Measurements from ENCODE around the gene KCNQ1.

Gene KCNQ1

DNA sequence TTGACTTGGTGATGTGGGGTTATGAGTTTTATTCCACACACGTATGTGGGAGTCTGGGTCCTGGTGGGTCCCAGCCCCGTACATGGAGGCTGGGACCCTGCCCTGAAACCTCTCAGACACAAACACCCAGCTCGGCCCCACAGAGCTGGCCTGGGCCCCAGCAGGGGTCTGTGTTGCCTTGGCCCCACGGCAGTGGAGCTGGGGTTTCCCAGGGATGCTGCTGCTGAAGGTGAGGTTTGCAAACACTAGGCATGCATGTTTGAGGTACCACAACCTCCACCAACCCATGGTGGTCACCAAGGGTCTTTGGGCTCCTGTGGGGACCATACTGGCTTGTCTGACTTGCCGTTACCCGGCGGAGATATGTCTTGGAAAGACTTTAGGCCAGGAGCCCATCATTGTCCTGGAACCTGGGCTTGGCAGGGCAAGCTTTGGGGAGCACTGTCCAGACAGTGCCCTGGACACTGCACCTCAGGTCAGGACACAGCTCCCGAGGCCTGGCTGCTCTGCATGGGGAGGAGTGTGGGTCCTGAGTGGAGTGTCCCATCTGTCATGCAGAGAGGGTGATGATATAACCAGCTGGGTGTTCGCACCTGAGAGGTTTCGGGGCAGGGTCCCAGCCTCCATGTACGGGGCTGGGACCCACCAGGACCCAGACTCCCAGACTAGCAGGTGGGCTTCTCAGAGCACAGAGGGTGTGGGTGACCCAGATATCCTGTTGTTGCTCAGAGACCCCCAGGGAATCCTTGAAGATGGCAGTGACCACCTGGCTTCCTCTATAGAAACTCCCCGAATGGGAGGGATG lies 63.3 kb downstream of the KCNQ1 start:
- DNase-seq (ENCODE audit: low read depth in 2 of 2, low spot score in 1 of 2): no peak

DNA sequence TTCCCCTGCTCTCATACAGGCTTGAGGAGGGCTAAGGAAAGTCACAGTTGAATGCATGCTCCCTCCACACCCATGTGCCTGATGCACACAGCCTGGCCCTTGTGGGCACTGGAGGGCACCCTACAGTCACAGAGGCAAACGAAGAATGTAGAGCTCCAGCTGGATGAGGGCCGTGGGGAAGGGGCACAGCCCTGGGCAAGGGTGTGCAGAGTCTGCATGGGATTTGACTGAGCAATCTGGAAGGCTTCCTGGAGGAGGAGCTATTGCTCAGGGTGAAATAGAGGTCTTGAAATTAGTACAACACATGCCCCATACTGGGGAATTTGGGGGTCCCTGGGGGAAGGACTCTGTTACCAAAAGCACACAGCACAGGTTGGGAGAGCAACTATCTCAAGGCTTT lies 64.0 kb downstream of the KCNQ1 start:
- DNase-seq (ENCODE audit: low read depth in 2 of 2, low spot score in 1 of 2): no peak

DNA sequence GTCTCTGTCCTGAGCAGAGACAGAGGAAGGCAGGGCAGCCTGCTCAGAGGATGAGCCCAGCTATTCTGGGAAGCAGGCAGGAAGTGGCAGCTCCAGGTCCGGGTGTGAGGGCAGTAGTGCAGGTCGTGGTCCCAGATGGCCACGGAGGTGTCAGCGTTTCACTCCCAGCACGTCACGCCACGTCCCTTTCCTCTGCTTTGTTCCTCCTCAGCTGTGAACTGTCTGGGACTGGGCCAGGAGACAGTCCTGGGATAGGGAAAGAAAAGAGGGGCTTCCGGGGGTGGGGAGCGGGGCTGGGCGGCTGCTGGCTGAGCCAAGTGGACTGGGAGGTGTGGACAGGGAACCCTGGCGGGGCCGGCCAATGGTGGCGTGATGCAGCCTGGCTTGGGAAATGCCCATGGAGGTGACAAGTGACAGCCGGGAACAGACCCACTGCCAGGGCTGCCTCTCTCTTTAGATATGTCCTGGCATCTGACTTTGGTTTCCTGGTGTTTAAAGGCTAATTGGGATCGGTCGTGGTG lies 64.7 kb downstream of the KCNQ1 start:
- no peak for DNase-seq (ENCODE audit: low read depth in 2 of 2, low spot score in 1 of 2)

DNA sequence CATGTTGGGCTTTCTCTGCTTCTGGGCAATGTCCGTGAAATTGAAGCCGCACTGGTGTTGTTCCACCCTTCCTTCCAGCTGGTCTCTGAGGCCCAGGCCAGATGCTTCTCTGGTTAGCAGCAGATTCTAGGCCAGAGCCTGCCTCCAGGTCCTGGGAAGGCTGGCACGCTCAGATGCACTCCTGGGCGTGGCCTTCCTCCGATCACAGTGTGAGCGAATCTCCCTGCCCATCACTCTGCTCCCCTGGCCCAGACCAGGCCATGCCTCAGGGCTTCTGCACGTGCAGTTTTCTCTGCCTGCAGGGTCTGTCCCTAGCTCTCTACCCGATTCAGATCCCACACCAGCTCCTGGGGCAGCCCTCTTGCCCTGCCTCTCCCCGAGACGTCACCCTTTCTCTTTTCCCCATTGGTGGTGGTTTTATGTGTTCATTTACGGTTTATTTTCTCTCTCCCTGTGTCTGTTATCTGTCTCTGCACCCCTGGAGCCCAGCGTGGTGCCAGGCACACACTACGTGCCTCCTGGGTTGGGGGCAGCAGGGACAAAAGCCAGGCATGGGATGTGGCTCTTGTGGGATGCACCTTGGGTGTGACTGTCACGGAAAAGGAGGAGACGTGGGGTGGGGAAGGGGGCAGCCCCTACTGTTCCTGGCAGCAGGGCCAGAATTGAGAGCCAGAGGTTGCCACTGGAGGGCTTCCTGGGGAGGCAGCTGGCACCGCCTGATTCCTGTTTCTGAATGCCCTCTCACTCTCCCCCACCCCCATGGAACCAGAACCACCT lies 66.0 kb downstream of the KCNQ1 start:
- no peak for DNase-seq (ENCODE audit: low read depth in 2 of 2, low spot score in 1 of 2)

DNA sequence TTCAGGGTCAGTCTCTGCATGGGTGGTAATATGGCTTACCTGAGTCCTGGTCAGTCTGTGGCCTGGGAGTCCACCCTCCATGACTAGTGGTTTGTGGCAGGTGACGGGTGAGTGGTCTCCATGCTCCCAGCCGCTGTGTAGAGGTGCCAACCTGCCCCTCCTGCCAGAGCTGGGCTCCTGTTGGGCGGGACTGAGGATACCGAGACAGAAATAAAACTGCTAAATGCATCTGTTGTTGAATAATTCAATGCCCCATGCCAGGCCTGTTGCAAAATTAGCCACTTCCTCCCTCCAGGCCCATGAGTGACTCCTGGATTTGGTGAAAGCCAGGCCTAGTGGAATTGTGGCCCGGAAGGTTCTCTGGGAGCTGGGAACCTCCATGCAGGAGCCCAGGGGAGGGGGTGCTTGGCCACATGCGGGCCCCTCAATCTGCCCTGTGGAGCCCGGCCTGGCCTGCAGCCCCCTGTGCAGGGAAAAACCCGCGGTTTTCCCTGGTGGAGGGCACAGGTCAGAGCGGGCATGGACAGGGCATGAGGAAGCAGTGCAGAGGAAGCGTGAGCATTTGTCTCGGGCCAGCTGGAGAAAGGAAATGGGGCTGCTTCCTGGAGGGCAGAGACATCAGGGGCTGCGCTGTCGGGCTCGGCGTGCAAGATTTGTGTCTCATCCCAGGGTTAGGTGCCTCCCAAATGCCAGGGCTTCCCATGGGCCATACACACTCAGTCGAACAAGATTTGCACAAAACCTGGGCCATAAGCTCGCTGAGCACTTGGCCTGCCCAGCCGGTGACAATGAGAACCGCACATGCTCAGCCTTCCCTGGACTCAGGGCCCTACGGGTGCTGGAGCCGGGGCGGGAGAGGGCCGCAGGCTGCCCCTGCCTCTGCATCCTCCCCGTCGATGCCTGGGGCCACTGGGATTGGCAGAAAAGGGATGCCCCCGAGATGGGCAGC lies 66.9 kb downstream of the KCNQ1 start:
- no peak for DNase-seq (ENCODE audit: low read depth in 2 of 2, low spot score in 1 of 2)

DNA sequence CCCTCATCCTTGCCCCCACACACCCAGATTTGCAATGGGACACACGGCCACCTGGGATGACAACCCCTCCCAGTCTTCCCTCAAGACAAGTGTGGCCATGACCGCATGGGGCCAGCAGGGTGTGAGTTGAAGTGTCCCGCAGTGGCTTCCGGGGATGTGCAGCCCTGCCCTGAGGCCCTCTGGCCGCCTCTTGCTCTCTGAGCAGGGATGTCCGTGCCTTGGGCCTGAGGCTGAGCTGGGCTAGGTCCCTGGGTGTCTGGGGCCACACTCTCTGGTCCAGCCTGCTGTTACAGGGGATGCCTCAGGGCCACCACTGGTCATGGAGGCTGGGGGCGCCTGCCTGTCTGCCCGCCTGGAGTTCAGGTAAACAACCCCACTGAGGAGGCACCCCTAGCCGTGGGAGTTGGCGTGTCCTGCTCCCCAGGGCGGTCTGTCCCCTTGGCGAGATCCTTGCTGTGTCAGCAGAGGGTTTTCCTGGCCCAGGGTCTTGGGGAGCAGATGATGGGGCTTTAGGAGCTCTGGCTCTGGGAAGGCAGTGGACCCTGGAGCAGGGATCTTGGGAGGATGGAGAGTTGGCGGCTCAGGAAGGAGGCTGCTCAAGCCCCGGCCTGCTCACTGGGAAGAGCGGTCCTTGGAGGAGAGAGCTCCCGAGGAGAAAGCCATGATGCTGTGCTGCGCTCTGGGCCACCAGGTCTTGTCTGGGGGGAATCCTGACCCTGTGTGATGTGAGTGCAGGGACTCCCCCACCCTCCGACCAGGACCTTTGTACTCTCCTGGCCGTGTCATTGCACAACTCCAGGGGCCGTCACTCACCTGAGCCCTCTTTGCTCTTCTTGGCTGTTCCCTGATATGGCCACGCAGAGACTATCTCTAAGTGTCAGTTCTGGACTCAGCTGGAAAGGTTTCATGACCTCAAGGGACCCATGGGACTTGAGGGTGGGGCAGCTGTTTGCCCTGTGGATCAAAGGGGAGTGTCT lies 67.9 kb downstream of the KCNQ1 start:
- no peak for DNase-seq (ENCODE audit: low read depth in 2 of 2, low spot score in 1 of 2)

DNA sequence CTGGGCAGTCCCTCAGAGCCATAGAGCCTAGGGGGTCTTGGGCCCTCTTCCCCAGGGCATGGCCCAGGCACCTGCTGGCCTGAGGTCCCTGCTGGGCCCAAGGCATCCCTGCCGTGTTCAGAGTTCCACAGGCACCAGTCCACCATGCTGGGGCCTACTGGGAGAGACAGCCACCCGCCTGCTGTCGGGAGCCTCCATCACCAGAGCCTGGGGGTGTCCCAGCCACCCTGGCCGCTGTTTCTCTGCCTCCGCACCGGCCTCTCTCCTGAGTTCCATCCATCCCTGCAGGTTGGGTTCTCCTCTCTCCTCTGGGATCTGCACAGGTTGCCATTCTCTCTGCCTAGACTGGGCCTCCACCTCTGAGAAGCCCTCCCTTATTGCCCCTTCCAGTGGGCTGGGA lies 68.6 kb downstream of the KCNQ1 start:
- no peak for DNase-seq (ENCODE audit: low read depth in 2 of 2, low spot score in 1 of 2)

DNA sequence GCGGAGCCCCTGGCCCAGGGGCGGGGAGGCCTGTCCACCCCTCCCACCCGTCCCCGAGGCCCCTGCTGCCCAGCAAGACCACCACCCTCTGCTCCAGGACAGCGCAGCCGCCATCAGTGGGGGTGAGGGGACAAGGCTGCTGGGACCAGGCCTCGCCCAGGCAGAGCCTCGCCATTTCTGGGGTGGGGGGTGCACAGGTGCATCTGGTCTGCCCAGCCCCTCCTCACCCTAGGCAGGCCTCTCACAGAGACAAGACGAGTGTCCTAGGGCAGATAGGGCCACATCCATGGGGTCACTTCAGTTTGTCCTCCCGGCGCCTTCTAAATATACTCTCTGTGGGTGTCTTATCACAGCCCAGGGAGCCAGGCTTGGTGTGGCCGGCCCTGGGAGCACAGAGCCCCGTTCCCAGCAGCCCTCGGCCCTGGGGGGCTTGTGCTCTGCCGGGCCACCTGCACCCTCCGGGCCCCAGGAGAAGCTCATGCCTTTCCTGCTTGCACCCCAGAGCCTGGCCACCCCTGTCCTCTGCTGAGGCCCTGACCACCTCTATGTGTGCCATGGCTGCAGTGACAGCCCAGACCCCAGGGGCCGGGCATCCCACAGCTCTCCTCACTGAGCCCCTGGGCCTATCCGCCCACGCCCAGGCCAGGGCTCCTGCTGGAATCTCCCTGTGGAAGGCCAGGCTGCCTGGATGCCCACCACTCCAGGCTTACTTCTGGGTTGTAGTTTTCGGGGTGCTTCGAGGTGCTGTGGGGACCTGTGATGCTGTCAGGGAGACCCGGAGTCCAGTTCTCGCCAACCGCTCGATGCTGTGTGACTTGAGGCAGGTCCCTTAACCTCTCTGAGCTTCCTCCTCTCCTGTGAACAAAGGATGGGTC lies 70.8 kb downstream of the KCNQ1 start:
- DNase-seq (ENCODE audit: low read depth in 2 of 2, low spot score in 1 of 2): no peak

DNA sequence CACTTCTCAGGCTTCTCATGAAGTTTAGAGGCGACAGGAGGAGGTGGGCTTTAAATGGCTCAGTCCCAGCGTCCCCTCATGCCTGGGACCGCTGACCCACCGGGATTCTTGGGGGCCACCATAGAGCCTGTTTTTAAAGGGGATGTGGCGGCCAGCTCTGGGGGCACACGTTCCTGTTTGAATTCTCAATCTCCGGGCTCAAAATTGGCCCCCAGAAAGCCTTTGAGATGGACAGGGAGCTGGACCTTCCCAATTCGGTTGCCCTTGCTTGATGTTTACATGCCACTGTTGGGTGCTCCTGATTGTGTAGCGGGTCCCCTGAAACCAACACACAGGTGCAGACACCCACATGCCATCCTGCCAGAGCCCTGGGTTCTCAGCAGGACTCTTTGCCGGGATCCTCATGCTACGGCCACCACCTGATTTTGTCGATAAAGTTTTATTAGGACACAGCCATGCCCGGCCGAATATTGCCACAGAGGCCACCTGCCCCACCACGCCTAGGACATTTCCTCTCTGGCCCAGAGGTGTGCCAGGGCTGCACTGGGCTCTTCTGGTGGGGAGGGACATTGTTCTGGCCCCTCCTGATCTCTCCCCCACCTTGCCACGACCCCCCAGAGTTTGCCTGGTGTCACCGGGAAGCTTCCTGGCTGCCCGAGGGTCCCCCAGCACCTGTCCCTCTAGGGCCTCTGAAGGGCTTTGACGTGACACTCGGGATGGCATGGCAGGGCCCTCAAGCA lies 71.6 kb downstream of the KCNQ1 start:
- DNase-seq (ENCODE audit: low read depth in 2 of 2, low spot score in 1 of 2): no peak

DNA sequence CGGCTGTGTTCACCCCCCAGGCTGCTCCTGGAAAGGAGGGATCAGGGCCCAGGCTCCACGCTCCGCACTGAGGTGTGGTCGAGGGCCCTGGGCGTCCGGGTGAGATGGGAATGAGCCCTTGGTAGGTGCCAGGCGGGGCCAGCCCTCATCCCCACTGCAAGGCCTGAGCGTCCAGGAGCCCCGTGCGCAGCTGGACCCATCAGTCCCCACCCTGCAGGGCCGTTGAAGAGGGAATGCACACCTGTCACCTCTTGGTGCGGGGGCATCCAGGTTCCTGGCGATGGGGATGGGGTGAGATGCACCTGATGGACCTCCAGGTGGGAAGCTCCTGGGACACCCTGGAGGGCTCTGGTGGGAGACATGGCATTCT lies 72.2 kb downstream of the KCNQ1 start:
- DNase-seq (ENCODE audit: low read depth in 2 of 2, low spot score in 1 of 2): no peak

DNA sequence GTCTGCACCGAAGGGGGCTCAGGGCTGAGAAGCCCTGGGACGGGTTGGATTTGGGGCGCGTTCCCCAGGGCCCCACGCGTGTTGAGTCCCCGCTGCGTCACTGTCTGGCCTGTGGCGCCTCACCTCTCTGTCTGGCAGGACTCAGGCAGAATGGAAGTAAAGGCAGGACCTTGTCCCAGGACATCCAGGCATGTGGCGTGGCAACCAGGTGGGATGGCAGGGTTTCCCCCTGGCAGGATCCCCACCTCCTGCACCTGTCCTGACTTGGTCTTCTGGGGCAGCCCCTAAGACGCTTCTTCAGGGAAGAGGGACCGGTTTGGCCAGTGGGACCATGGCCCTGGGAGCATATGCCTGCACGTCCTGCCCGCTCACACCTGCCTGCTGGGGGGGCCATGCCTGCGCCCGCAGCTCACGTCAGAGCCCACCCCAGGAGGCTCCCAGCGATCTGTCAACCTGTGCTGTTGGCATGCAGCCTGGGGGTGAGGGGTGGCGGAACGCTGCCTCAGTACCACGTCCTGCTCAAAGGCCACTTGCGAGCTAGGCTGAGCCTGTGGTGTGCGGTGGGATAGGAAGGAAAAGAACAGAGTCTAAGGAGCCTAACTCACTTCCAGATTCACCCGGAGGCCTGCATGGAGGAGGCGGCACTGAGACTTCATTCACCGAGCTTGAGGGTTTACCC lies 72.7 kb downstream of the KCNQ1 start:
- DNase-seq (ENCODE audit: low read depth in 2 of 2, low spot score in 1 of 2): no peak

DNA sequence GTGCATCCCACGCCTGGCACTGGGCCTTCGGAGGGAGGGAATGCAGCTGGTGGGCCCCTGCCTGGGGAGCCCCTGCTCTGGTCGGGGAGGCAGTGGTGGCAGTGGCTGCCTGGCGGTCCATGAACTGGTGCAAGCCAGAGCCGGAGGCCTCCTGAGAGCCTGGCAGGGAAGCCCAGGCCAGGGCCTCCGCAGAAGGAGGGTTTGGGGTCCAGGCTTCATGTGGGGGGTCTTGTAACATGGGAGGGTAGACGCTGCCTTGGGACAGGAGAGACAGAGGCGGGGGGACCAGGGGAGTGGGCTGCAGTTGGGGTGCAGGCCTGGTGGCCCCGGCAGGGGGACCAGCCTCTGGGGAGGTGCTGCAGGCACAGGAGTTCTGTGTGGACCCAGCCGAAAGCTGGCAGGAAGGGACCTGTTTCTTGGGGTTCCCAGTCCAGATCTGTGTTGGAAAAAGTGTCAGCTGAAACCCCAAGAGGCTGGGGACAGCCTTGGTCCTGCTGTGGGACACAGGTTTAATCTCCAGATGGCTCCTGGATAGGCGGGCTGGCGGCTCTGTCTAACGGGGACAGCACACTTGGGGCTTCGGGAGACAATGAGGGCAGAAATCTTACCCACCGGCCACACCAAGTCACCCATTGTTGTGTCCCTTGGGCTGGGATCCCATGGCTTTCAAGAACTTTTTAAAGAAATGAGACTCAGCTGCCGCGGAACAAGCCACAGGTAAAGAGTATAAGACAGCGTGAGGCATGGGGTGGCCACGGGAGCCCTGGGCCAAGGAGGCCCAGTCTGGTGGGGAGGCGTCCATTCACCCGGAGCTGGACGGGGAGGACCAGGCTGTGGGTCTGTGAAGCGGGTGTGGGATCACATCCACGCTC lies 73.5 kb downstream of the KCNQ1 start:
- no peak for DNase-seq (ENCODE audit: low read depth in 2 of 2, low spot score in 1 of 2)

DNA sequence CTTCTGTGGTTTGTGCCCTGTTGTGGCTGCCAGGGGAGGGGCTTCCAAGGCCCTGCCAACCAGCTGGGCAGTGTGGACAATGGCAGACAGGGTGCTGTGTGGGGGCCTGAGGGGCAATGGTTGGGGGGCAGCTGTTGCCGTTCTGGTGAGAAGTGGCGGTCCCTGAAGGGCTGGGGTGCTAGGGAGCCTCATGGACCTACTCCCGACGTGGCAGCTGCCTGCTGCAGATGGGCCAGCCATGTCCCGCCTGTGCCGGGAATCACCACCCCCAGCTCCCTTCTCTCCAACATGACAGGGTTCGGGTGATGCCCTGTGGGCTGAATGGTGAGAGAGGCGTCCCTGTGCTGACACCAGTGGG lies 74.2 kb downstream of the KCNQ1 start:
- DNase-seq (ENCODE audit: low read depth in 2 of 2, low spot score in 1 of 2): no peak

DNA sequence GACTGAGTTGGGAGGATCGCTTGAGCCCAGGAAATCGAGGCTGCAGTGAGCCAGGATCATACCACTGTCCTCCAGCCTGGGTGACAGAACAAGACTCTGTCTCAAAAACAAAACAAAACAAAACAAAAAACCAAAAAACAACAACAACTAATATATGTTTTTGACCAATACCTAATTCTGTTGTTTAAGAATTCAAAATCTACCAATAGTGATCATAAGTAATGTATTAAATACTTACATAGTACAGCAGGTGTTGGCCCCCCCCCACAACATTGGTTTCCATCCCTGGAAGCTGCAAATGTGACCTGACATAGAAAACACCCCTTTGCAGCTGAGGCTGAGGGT lies 74.7 kb downstream of the KCNQ1 start:
- no peak for DNase-seq (ENCODE audit: low read depth in 2 of 2, low spot score in 1 of 2)

DNA sequence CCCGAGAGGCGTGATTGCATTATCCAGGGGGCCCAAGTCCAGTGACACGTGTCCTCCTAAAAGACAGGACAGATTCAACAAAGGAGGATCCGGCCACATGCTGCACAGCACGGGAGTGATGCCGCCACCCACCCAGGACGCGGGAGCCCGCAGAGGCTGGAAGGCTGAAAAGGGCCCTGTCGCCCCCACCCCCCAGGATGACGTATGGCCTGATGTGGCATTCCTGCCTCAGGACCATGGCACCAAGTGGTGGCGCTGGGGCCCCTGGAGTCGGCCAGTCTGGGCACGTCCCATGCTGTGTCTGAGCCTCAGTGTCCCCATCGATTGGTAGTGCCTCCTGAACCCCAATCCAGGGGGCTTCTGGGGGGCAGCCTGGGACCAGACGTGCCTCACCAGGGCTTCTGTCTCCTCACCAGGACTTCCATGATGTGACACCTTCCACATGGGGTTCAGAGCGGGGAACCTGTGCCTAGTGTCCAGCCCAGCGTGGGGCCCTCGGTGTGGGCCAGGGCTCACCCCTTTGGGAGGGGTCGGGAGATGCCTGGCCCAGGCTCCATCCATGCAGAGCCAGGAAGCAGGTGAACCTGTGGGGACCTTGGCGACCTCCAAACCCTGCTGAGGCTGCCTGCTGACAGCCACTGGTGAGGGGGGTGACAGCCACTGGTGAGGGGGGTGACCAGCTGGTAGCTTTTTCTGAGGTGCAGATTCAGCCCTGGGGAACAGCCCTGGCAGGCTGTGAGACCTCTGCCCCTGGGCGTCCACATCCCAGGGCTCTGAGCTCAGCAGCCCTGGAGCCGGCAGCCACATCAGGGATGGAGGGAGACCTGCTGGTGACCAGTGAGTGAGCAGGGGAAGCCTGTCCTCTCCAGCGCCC lies 75.3 kb downstream of the KCNQ1 start:
- no peak for DNase-seq (ENCODE audit: low read depth in 2 of 2, low spot score in 1 of 2)

DNA sequence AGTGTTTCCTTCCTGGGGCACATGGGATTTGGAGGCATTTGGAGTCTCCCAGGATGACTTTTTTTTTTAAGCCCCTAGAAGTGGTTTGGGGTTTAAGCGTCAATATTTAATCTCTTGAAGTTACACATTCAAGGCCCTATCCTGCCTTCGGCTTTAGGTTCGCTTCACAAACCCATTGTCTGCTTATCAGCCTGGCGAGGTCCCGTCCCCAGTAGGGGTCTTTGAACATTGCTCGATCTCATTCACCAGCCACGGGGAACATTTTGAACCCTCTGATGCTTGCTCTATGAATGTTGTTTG lies 75.9 kb downstream of the KCNQ1 start:
- DNase-seq (ENCODE audit: low read depth in 2 of 2, low spot score in 1 of 2): no peak

Measured in stimulated activated CD8-positive, alpha-beta memory T cell treated with anti-CD3 and anti-CD28 coated beads, Interleukin-4, amount 100 ng/mL, for 1 hour (primary cell).